ENCODE measurements around the gene RNF146.
"Not testable (repeated sequence)": the region's sequence is repeated elsewhere in the genome, so short reads cannot be mapped to it uniquely, and the experiment has no call there.

Gene RNF146

DNA sequence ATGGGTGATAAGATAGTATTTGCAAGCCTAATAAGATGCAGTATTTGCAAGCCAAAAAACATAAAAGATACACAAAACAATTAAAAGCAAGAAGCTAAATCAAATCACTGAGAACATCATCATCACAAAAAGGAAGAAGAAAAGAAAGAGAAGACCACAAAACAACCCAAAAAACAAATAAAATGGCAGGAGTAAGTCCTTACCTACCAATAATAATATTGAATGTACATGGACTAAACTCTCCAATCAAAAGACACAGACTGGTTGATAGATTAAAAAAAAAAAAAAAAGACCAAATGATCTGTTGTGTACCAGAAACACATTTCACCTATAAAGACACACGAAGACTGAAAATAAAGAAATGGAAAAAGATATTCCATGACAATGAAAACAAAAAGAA is 39.1 kb downstream of the RNF146 start:
- H3K4me3 ChIP-seq (ENCODE audit: low read depth, low read length), result no peak overlapping the region
- TF ChIP-seq CTCF (IDR thresholded peaks at IDR 0.05; ENCODE audit: insufficient read depth, low read depth, low read length, missing control alignments), result no peak
- no peak for DNase-seq (ENCODE audit: low read depth)

DNA sequence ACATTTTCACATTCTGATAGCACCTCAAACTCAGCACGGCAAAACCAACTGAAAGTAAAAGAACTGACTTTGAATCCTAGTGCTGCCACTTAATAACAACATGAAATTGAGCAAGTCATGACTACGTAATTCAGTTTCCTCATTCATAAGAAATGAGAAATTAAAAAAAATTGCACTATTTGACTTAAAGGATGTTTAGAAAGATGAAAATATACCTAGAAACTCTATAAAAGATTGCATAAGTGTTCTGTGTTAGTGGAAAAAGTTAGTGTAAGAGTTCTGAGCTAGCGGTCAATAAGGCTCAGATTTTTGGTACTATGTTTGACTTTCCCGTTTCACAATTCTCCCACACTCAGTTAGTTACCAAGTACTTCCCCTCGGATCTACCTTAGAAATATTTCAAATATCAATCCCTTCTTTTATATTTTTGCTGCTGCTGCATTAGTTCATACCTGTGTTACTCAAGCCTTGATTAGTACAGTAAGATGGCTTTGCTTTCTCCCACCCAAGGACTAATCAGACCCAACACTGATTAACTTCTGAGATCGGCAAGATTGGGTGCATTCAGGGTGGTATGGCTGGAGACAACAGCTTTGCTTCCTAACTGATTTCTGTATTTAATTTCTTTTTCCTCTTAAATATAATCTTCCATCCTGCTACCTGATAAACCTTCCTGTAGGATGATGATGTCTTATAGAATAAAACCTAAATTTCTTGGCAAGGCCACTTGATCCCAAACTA is 50.9 kb downstream of the RNF146 start:
- DNase-seq (ENCODE audit: low read depth), result no peak
- no peak for TF ChIP-seq CTCF (IDR thresholded peaks at IDR 0.05; ENCODE audit: insufficient read depth, low read depth, low read length, missing control alignments)
- H3K4me3 ChIP-seq (ENCODE audit: low read depth, low read length), result no peak overlapping the region

- no peak for TF ChIP-seq CTCF (IDR thresholded peaks at IDR 0.05; ENCODE audit: insufficient read depth, low read depth, low read length, missing control alignments)
- no peak for DNase-seq (ENCODE audit: low read depth)
- H3K4me3 ChIP-seq (ENCODE audit: low read depth, low read length), result no peak overlapping the region
These were observed 53.0 kb downstream of the RNF146 start for GRCh38 chr6:127319686-127320085.

GRCh38 chr6:127328043-127328609 is 61.5 kb downstream of the RNF146 start:
- no peak overlapping the region for H3K4me3 ChIP-seq (ENCODE audit: low read depth, low read length)
- TF ChIP-seq CTCF (IDR thresholded peaks at IDR 0.05; ENCODE audit: insufficient read depth, low read depth, low read length, missing control alignments), result no peak
- DNase-seq (ENCODE audit: low read depth), result no peak

GRCh38 chr6:127331256-127331655 is 64.6 kb downstream of the RNF146 start:
- DNase-seq (ENCODE audit: low read depth); H3K4me3 ChIP-seq (ENCODE audit: low read depth, low read length): not testable (repeated sequence)

DNA sequence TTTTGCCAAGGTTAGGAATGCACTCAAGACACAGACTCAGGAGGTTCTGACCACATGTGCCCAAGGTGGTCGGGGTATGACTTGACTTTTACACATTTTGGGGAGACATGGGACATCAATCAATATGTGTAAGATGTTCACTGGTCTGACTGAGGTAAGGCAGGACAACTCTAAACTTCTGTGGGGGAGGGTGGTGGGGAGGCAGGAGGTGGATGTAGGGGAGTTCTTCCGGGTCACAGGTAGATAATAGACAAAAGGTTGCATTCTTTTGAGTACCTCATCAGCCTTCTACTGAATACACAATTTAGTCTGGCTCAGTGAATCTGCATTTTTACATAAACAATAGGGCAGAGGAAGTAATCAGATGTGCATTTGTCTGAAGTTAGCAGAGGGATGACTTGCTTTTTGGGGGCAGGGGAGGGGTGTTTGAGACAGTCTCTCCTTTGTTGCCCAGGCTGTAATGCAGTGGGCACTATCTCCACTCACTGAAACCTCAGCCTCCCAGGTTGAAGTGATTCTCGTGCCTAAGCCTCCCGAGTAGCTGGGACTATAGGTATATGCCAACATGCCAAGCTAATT is 65.8 kb downstream of the RNF146 start:
- H3K4me3 ChIP-seq (ENCODE audit: low read depth, low read length), result no peak overlapping the region
- TF ChIP-seq CTCF (IDR thresholded peaks at IDR 0.05; ENCODE audit: insufficient read depth, low read depth, low read length, missing control alignments), result no peak
- DNase-seq (ENCODE audit: low read depth), result no peak
